ENCODE data around the gene COX6A2. TPM values are rescaled to one million over a fixed set of nuclear protein-coding genes. Genes with fewer than 3 reads are reported as not detected.
"Not testable (repeated sequence)": the region's sequence is repeated elsewhere in the genome, so short reads cannot be mapped to it uniquely, and the experiment has no call there.

Gene COX6A2
- polyA plus RNA-seq, 1 of the 3 experiments (the other 2 are of a cell fraction) = not detected

DNA sequence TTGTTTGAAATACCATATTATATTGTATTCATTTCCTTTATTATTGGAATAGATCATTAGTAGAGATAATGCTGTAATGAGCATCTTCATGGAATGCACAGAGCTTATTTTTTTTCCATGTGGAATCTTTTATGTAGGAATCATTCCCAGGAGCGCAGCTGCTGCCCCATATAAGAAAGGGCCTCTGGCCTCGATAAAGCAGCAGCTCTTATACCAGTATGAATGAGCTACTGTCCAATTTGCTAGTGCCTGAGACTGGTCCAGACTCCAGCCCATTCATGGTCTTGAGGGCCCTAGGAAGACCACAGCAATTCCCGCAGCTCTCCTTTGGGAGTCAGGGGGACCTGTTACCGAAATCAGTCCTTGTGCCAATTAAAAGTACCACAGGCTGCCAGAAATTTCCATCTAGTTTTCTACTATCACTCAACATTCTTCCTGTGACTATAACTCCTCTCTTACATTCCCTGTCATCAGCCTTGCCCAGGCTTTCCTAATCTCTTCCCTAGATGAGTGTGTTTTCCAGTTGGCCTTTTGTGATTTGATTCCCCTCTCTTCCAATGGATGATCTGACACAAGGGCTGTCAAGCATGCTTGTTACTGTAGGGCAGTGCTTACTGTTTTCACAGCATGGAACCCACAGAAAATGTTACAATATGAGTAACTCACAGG is 12.5 kb upstream of the COX6A2 start (continued):
- TF ChIP-seq, protein P1, sequence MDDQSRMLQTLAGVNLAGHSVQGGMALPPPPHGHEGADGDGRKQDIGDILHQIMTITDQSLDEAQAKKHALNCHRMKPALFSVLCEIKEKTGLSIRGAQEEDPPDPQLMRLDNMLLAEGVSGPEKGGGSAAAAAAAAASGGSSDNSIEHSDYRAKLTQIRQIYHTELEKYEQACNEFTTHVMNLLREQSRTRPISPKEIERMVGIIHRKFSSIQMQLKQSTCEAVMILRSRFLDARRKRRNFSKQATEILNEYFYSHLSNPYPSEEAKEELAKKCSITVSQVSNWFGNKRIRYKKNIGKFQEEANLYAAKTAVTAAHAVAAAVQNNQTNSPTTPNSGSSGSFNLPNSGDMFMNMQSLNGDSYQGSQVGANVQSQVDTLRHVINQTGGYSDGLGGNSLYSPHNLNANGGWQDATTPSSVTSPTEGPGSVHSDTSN (IDR thresholded peaks at IDR 0.05) = no peak
- TF ChIP-seq RAD21 (IDR thresholded peaks at IDR 0.05; ENCODE audit: low read length) (no peak), TCF12 (IDR thresholded peaks at IDR 0.05) (no peak)
- TF ChIP-seq, protein P2, sequence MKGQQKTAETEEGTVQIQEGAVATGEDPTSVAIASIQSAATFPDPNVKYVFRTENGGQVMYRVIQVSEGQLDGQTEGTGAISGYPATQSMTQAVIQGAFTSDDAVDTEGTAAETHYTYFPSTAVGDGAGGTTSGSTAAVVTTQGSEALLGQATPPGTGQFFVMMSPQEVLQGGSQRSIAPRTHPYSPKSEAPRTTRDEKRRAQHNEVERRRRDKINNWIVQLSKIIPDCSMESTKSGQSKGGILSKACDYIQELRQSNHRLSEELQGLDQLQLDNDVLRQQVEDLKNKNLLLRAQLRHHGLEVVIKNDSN (IDR thresholded peaks at IDR 0.05; ENCODE audit: borderline replicate concordance, low read depth) = no peak

DNA sequence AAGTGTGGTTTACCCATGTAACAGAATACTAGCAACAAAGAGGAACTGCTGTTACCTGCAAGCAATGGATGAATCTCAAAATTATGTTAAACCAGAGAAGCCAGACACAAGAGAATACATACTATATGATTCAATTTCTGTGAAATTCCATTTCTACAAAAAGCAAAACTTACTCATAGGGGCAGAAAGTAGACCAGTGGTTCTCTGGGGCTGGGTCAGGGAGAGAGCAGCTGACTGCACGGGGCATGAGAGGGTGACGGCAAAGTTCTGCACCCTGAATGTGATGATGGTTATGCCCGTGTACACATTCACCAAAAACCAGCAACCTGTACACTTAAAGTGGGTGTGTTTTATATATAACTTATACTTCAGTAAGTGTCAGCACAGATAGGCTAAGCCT is 11.4 kb upstream of the COX6A2 start:
- Histone ChIP-seq H3K9me2 (no peaks in the 10 kb centered on the region), H3K79me2 (ENCODE audit: insufficient read depth) (no peaks in the 10 kb centered on the region), H3K36me3 (replicated peaks in 1 of 2; ENCODE audit: control insufficient read depth in 1 of 2, insufficient read depth in 2 of 2, low read length in 1 of 2) (no peaks in the 10 kb centered on the region), H2AFZ (ENCODE audit: low read depth) (no peak overlapping the region), H3F3A (replicated peaks; ENCODE audit: insufficient read depth) (peaks cover 24% of the 10 kb centered on the region), H3K27ac (ENCODE audit: low read depth in 2 of 2, low read length in 1 of 2) (no peak overlapping the region), H3K9ac (no peak overlapping the region), H3K4me1 (ENCODE audit: control insufficient read depth in 1 of 2, insufficient read depth in 2 of 2, low read depth in 1 of 2, low read length in 1 of 2) (peaks cover 0 to 5% of the 10 kb centered on the region in 2 experiments; a peak in 1 of 4 replicates), H3K4me3 (ENCODE audit: low read depth in 2 of 2, low read length in 1 of 2) (no peak overlapping the region), H3K27me3 (ENCODE audit: insufficient read depth) (no peaks in the 10 kb centered on the region), H4K20me1 (ENCODE audit: insufficient read depth) (no peaks in the 10 kb centered on the region), H3K9me3 (no peaks in the 10 kb centered on the region), H3K4me2 (no peak overlapping the region)
- 88% methylated on average over 3 of the region's 3 CpGs for WGBS (ENCODE audit: low lambda C conversion rate)
- DNase-seq = no peak
- ChIA-PET POLR2A (no interaction called here), CTCF (interaction anchor here (1.2 to 3.9 kb wide), 4 partner anchors 10 to 297 kb away, joined by 3 to 33 read pairs (median 8); partner anchors contain the start of gene COX6A2)
- TF ChIP-seq RCOR1 (IDR thresholded peaks at IDR 0.05; ENCODE audit: low read length) = no peak
- no peak for TF ChIP-seq JUND (IDR thresholded peaks at IDR 0.05)
- no peak for TF ChIP-seq TEAD4 (IDR thresholded peaks at IDR 0.05; ENCODE audit: borderline replicate concordance, insufficient read depth)
- TF ChIP-seq, protein P3, sequence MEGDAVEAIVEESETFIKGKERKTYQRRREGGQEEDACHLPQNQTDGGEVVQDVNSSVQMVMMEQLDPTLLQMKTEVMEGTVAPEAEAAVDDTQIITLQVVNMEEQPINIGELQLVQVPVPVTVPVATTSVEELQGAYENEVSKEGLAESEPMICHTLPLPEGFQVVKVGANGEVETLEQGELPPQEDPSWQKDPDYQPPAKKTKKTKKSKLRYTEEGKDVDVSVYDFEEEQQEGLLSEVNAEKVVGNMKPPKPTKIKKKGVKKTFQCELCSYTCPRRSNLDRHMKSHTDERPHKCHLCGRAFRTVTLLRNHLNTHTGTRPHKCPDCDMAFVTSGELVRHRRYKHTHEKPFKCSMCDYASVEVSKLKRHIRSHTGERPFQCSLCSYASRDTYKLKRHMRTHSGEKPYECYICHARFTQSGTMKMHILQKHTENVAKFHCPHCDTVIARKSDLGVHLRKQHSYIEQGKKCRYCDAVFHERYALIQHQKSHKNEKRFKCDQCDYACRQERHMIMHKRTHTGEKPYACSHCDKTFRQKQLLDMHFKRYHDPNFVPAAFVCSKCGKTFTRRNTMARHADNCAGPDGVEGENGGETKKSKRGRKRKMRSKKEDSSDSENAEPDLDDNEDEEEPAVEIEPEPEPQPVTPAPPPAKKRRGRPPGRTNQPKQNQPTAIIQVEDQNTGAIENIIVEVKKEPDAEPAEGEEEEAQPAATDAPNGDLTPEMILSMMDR (IDR thresholded peaks at IDR 0.05) = no peak
- TF ChIP-seq, protein P2 (IDR thresholded peaks at IDR 0.05; ENCODE audit: borderline replicate concordance, low read depth) = no peak
- no peak for TF ChIP-seq YY1 (IDR thresholded peaks at IDR 0.05; ENCODE audit: low read depth)
- no peak for TF ChIP-seq SIN3A (IDR thresholded peaks at IDR 0.05; ENCODE audit: borderline replicate concordance, low read depth, low read length)
- no peak for TF ChIP-seq EP300 (IDR thresholded peaks at IDR 0.05; ENCODE audit: borderline replicate concordance in 1 of 2, low read depth in 1 of 2, low read length in 1 of 2)
- TF ChIP-seq, protein P4, sequence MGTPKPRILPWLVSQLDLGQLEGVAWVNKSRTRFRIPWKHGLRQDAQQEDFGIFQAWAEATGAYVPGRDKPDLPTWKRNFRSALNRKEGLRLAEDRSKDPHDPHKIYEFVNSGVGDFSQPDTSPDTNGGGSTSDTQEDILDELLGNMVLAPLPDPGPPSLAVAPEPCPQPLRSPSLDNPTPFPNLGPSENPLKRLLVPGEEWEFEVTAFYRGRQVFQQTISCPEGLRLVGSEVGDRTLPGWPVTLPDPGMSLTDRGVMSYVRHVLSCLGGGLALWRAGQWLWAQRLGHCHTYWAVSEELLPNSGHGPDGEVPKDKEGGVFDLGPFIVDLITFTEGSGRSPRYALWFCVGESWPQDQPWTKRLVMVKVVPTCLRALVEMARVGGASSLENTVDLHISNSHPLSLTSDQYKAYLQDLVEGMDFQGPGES (IDR thresholded peaks at IDR 0.05; ENCODE audit: low read depth, low read length) = no peak
- no peak for TF ChIP-seq EZH2phosphoT487 (IDR thresholded peaks at IDR 0.05; ENCODE audit: borderline replicate concordance, low read depth)
- TF ChIP-seq FOXJ3 (CRISPR knock-in tag; IDR thresholded peaks at IDR 0.05) = no peak
- no peak for TF ChIP-seq ELF1 (IDR thresholded peaks at IDR 0.05)
- no peak for TF ChIP-seq MEF2A (IDR thresholded peaks at IDR 0.05; ENCODE audit: borderline replicate concordance, low read depth)
- TF ChIP-seq, protein P1 (IDR thresholded peaks at IDR 0.05) = no peak
- no peak for TF ChIP-seq GATA2 (CRISPR knock-in tag; IDR thresholded peaks at IDR 0.05)

DNA sequence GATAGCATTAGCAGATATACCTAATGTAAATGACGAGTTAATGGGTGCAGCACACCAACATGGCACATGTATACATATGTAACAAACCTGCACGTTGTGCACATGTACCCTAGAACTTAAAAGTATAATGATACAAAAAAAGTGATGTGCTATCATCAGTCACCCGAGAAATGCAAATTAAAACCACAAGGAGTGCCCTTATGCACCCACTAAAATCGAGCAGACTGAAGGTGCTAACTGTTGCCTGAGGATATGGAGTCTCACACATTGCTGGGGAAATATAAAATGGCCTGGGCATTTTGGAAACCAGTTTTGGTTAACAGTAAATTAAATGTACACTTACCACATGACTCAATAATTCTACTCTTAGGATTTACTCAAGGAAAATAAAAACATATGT is 10.9 kb upstream of the COX6A2 start:
- H3K9ac ChIP-seq; H3K27ac ChIP-seq (ENCODE audit: low read depth in 2 of 2, low read length in 1 of 2); H4K20me1 ChIP-seq (ENCODE audit: insufficient read depth); H3K27me3 ChIP-seq (ENCODE audit: insufficient read depth); H3K79me2 ChIP-seq (ENCODE audit: insufficient read depth); H3K4me3 ChIP-seq (ENCODE audit: low read depth in 2 of 2, low read length in 1 of 2); H3K9me2 ChIP-seq; H3K4me1 ChIP-seq (ENCODE audit: control insufficient read depth in 1 of 2, insufficient read depth in 2 of 2, low read depth in 1 of 2, low read length in 1 of 2); H3K9me3 ChIP-seq; H2AFZ ChIP-seq (ENCODE audit: low read depth); H3K4me2 ChIP-seq; H3K36me3 ChIP-seq (replicated peaks in 1 of 2; ENCODE audit: control insufficient read depth in 1 of 2, insufficient read depth in 2 of 2, low read length in 1 of 2); DNase-seq; POLR2A ChIA-PET: not testable (repeated sequence)
- peaks cover 24% of the 10 kb centered on the region for H3F3A ChIP-seq (replicated peaks; ENCODE audit: insufficient read depth)
- WGBS (ENCODE audit: low lambda C conversion rate) = 60% methylated on average over 4 of the region's 4 CpGs
- CTCF ChIA-PET = interaction anchor here (1.2 to 3.9 kb wide), 4 partner anchors 10 to 296 kb away, joined by 3 to 33 read pairs (median 8); partner anchors contain the start of gene COX6A2
